Measurements from ENCODE around the gene CRISPLD2.

CRISPLD2 gene

DNA sequence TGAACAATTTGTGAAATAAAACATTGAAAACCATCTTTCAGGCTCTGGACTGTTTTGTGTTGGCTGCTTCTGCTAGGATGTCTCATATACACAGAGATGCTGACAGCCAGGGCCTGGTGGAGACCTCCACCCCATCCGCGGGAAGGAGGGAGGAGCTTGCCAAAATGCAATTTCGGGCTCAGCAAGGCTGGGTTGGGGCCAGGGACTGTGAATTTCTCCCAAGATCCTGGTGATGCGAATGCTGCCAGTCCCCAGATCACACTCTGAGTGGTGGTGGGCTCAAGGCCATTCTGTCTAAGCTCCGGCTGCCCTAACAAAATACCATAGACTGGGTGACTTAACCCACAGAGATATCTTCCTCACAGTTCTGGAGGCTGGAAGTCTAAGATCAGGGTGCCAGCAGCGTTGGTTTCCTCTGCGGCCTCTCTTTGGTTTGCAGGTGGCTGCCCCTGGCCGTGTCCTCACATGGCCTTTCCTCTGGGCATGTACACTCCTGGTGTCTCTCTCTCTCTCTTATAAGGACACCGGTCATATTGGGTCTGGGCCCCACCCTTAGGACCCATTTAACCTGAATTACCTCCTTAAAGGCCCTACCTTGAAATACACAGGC lies 89.8 kb downstream of the CRISPLD2 start:
- Histone ChIP-seq H3K9ac (ENCODE audit: low read depth, low read length, poor library complexity, severe bottlenecking) (no peak overlapping the region), H3K27me3 (ENCODE audit: insufficient read depth, low read length, poor library complexity, severe bottlenecking) (no peaks in the 10 kb centered on the region), H3K4me1 (ENCODE audit: insufficient read depth, low read length, poor library complexity, severe bottlenecking) (no peaks in the 10 kb centered on the region), H3K9me2 (replicated peaks; ENCODE audit: low read depth, low read length) (no peaks in the 10 kb centered on the region), H3F3A (ENCODE audit: low read depth) (no peaks in the 10 kb centered on the region), H3K4me3 (ENCODE audit: low read length, poor library complexity, severe bottlenecking) (no peak overlapping the region), H3K36me3 (ENCODE audit: insufficient read depth, low read length) (no peaks in the 10 kb centered on the region), H4K20me1 (ENCODE audit: insufficient read depth, low read length, poor library complexity, severe bottlenecking) (no peaks in the 10 kb centered on the region), H3K4me2 (ENCODE audit: low read depth, low read length, poor library complexity, severe bottlenecking) (no peak overlapping the region), H3K79me2 (ENCODE audit: insufficient read depth, low read length) (no peaks in the 10 kb centered on the region), H3K9me3 (ENCODE audit: insufficient read depth, low read depth, low read length) (no peaks in the 10 kb centered on the region), H2AFZ (ENCODE audit: low read length) (no peak overlapping the region)
- TF ChIP-seq, protein P1, sequence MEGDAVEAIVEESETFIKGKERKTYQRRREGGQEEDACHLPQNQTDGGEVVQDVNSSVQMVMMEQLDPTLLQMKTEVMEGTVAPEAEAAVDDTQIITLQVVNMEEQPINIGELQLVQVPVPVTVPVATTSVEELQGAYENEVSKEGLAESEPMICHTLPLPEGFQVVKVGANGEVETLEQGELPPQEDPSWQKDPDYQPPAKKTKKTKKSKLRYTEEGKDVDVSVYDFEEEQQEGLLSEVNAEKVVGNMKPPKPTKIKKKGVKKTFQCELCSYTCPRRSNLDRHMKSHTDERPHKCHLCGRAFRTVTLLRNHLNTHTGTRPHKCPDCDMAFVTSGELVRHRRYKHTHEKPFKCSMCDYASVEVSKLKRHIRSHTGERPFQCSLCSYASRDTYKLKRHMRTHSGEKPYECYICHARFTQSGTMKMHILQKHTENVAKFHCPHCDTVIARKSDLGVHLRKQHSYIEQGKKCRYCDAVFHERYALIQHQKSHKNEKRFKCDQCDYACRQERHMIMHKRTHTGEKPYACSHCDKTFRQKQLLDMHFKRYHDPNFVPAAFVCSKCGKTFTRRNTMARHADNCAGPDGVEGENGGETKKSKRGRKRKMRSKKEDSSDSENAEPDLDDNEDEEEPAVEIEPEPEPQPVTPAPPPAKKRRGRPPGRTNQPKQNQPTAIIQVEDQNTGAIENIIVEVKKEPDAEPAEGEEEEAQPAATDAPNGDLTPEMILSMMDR (conservative IDR thresholded peaks at IDR 0.05; ENCODE audit: low read length) = no peak
- TF ChIP-seq EZH2phosphoT487 (IDR thresholded peaks at IDR 0.05; ENCODE audit: borderline replicate concordance) = no peak

DNA sequence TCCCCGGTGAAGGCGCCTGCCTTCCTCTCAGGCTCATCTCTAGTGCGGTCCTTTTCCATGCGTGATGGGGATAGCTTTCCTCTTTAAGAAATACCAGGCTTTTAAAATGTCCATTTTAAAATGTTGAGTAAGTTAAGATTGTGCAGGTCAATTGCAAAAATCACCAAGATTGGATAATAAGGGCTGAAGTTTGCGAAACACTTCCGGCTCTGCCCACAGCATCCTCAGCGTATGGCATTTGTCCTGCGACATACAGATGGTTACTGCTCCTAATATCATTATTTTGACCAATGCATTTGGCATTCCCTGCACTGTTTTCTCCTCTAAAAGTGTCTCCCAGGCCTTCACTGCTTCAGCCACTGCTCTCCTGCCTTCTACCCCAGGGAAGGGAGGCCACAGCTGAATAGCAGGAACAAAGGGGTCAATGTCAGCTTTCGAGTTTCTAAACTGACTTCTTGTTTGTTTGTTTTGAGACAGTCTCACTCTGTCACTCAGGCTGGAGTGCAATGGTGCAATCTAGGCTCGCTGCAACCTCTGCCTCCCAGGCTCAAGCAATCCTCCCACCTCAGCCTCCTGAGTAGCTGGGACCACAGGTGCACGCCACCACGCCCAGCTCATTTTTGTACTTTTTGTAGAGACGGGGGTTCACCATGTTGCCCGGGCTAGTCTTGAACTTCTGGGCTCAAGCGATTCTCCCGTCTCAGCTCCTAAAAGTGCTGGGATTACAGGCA lies 91.9 kb downstream of the CRISPLD2 start:
- TF ChIP-seq EZH2phosphoT487 (IDR thresholded peaks at IDR 0.05; ENCODE audit: borderline replicate concordance) = no peak
- TF ChIP-seq, protein P1 (conservative IDR thresholded peaks at IDR 0.05; ENCODE audit: low read length) = no peak
- Histone ChIP-seq H4K20me1 (ENCODE audit: insufficient read depth, low read length, poor library complexity, severe bottlenecking) (no peaks in the 10 kb centered on the region), H3K4me1 (ENCODE audit: insufficient read depth, low read length, poor library complexity, severe bottlenecking) (no peaks in the 10 kb centered on the region), H3K4me2 (ENCODE audit: low read depth, low read length, poor library complexity, severe bottlenecking) (no peak overlapping the region), H3K79me2 (ENCODE audit: insufficient read depth, low read length) (no peaks in the 10 kb centered on the region), H3K27me3 (ENCODE audit: insufficient read depth, low read length, poor library complexity, severe bottlenecking) (no peaks in the 10 kb centered on the region), H3K9me2 (replicated peaks; ENCODE audit: low read depth, low read length) (no peaks in the 10 kb centered on the region), H3K9me3 (ENCODE audit: insufficient read depth, low read depth, low read length) (no peaks in the 10 kb centered on the region), H3K36me3 (ENCODE audit: insufficient read depth, low read length) (no peaks in the 10 kb centered on the region), H3K4me3 (ENCODE audit: low read length, poor library complexity, severe bottlenecking) (no peak overlapping the region), H2AFZ (ENCODE audit: low read length) (no peak overlapping the region), H3K9ac (ENCODE audit: low read depth, low read length, poor library complexity, severe bottlenecking) (no peak overlapping the region), H3F3A (ENCODE audit: low read depth) (no peaks in the 10 kb centered on the region)

DNA sequence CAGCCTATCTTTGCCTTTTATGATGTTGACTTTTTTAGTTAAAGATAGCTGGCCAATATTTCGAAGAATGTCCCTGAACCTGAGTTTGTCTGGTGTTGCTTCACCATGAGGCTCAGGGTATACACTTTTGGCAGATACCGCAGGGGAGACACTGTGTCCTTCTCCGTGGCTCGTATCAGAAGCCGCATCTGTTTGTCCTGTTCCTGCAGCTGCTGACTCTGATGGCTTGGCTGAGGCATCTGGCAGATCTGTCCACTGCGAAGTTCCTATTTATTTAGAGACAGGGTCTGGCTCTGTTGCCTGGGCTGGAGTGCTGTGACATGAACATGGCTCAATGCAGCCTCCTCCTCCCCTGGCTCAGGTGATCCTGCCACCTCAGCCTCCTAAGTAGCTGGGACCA lies 93.5 kb downstream of the CRISPLD2 start:
- no peaks in the 10 kb centered on the region for H3F3A ChIP-seq (ENCODE audit: low read depth)
- H3K36me3 ChIP-seq (ENCODE audit: insufficient read depth, low read length) = no peaks in the 10 kb centered on the region
- no peaks in the 10 kb centered on the region for H4K20me1 ChIP-seq (ENCODE audit: insufficient read depth, low read length, poor library complexity, severe bottlenecking)
- no peaks in the 10 kb centered on the region for H3K79me2 ChIP-seq (ENCODE audit: insufficient read depth, low read length)
- H2AFZ ChIP-seq (ENCODE audit: low read length) = no peak overlapping the region
- H3K4me2 ChIP-seq (ENCODE audit: low read depth, low read length, poor library complexity, severe bottlenecking) = no peak overlapping the region
- no peak overlapping the region for H3K9ac ChIP-seq (ENCODE audit: low read depth, low read length, poor library complexity, severe bottlenecking)
- H3K9me2 ChIP-seq (replicated peaks; ENCODE audit: low read depth, low read length) = no peaks in the 10 kb centered on the region
- H3K4me3 ChIP-seq (ENCODE audit: low read length, poor library complexity, severe bottlenecking) = no peak overlapping the region
- TF ChIP-seq, protein P1 (conservative IDR thresholded peaks at IDR 0.05; ENCODE audit: low read length) = no peak
- no peak for TF ChIP-seq EZH2phosphoT487 (IDR thresholded peaks at IDR 0.05; ENCODE audit: borderline replicate concordance)
- no peaks in the 10 kb centered on the region for H3K4me1 ChIP-seq (ENCODE audit: insufficient read depth, low read length, poor library complexity, severe bottlenecking)
- H3K9me3 ChIP-seq (ENCODE audit: insufficient read depth, low read depth, low read length) = no peaks in the 10 kb centered on the region
- H3K27me3 ChIP-seq (ENCODE audit: insufficient read depth, low read length, poor library complexity, severe bottlenecking) = no peaks in the 10 kb centered on the region

All from Loucy (cell line).